GM23338 (cell line): ENCODE measurements around the gene SCART1. TPM values are rescaled to one million over a fixed set of nuclear protein-coding genes. Genes with fewer than 3 reads are reported as not detected.
A peak's percentile ranks its signal among the peaks of the same experiment; 100 is the strongest.

Experiments used
- ATAC-seq: fragments of 200-7000 bp; cut with Tn5 transposase; 3 replicates; pipeline ENCODE4 v1.9.1; 2020
- DNase-seq: peaks from one replicate; pipeline ENCODE4 v3.0.0-alpha.2; 2015; ENCODE audit warnings: low spot score
- H2AFZ ChIP-seq: fragments of 200-600 bp; sonication (generic); 2 replicates; pipeline ENCODE4 v1.8.0; 2016; ENCODE audit warnings: antibody characterized with exemption, mild to moderate bottlenecking, moderate library complexity
- H3F3A ChIP-seq: fragments of 200-600 bp; sonication (generic); replicated peaks from 2 replicates; pipeline ENCODE4 v1.8.0; 2017; ENCODE audit warnings: antibody characterized with exemption, mixed run types, low read depth
- H3K27ac ChIP-seq: fragments of 200-600 bp; sonication (generic); 2 replicates; pipeline ENCODE4 v1.6.1; 2016; ENCODE audit warnings: low read depth
- H3K27me3 ChIP-seq: fragments of 200-600 bp; sonication (generic); 2 replicates; pipeline ENCODE4 v1.8.0; 2016; ENCODE audit warnings: mild to moderate bottlenecking, mixed run types, moderate library complexity; ENCODE audit not compliant: insufficient read depth
- H3K36me3 ChIP-seq: fragments of 200-600 bp; sonication (generic); 2 replicates; pipeline ENCODE4 v1.8.0; 2016; ENCODE audit warnings: mild to moderate bottlenecking; ENCODE audit not compliant: insufficient read depth
- H3K4me1 ChIP-seq: fragments of 200-600 bp; sonication (generic); 2 replicates; pipeline ENCODE4 v1.8.0; 2016; ENCODE audit warnings: mild to moderate bottlenecking, moderate library complexity; ENCODE audit not compliant: insufficient read depth
- H3K4me2 ChIP-seq: fragments of 200-600 bp; sonication (generic); 2 replicates; pipeline ENCODE4 v1.7.1; 2017; ENCODE audit warnings: mixed run types
- H3K4me3 ChIP-seq: fragments of 200-600 bp; sonication (generic); 2 replicates; pipeline ENCODE4 v1.6.1; 2016; ENCODE audit warnings: mixed run types
- H3K79me2 ChIP-seq: fragments of 200-600 bp; sonication (generic); replicated peaks from 2 replicates; pipeline ENCODE4 v1.8.0; 2017; ENCODE audit warnings: mild to moderate bottlenecking; ENCODE audit not compliant: insufficient read depth
- H3K9me2 ChIP-seq: fragments of 200-600 bp; sonication (generic); 2 replicates; pipeline ENCODE4 v1.8.0; 2017; ENCODE audit not compliant: insufficient read depth
- H4K20me1 ChIP-seq: fragments of 200-600 bp; sonication (generic); replicated peaks from 2 replicates; pipeline ENCODE4 v1.8.0; 2017; ENCODE audit warnings: mild to moderate bottlenecking; ENCODE audit not compliant: insufficient read depth
- H3K27ac Mint-ChIP-seq: 2 replicates; pipeline ENCODE4 v1.8.0; 2020; ENCODE audit warnings: inconsistent platforms, mild to moderate bottlenecking, moderate library complexity, mixed read lengths
- H3K27me3 Mint-ChIP-seq: 3 replicates; pipeline ENCODE4 v1.8.0; 2022; ENCODE audit warnings: low read depth, mild to moderate bottlenecking, moderate library complexity, mixed read lengths, inconsistent platforms; ENCODE audit not compliant: insufficient read depth, poor library complexity
- H3K36me3 Mint-ChIP-seq: 3 replicates; pipeline ENCODE4 v1.8.0; 2021; ENCODE audit warnings: low read depth, mild to moderate bottlenecking, inconsistent platforms, moderate library complexity, mixed read lengths
- H3K4me1 Mint-ChIP-seq: 3 replicates; pipeline ENCODE4 v1.8.0; 2020; ENCODE audit warnings: mild to moderate bottlenecking, inconsistent platforms, mixed read lengths
- H3K4me3 Mint-ChIP-seq: 3 replicates; pipeline ENCODE4 v1.8.0; 2021; ENCODE audit warnings: moderate library complexity, mild to moderate bottlenecking, inconsistent platforms, mixed read lengths
- H3K9me3 Mint-ChIP-seq: 3 replicates; pipeline ENCODE4 v1.8.0; 2020; ENCODE audit warnings: moderate library complexity, mild to moderate bottlenecking, inconsistent platforms, mixed read lengths
- CREB1 ChIP-seq: fragments of 250-450 bp; sonication (Bioruptor Pico); IDR thresholded peaks from 2 replicates; pipeline ENCODE4 v1.5.0; 2020; ENCODE audit warnings: low read depth, mild to moderate bottlenecking, moderate library complexity
- EZH2phosphoT487 ChIP-seq: fragments of 200-600 bp; sonication (generic); IDR thresholded peaks from one replicate; pipeline ENCODE4 v1.8.1; 2018; ENCODE audit warnings: antibody characterized with exemption; ENCODE audit not compliant: unreplicated experiment
- JUNB ChIP-seq: IDR thresholded peaks from one replicate; pipeline ENCODE4 v1.6.1; 2016; ENCODE audit warnings: antibody characterized with exemption; ENCODE audit not compliant: unreplicated experiment
- NANOG ChIP-seq: IDR thresholded peaks from 2 replicates; pipeline ENCODE4 v1.6.1; 2016; ENCODE audit warnings: antibody characterized with exemption, borderline replicate concordance
- STAT1 ChIP-seq: IDR thresholded peaks from one replicate; pipeline ENCODE4 v1.6.1; 2016; ENCODE audit warnings: antibody characterized with exemption; ENCODE audit not compliant: unreplicated experiment
- ZNF114 ChIP-seq: fragments of 250-450 bp; sonication (Bioruptor Pico); IDR thresholded peaks from 2 replicates; pipeline ENCODE4 v1.5.0; 2020; ENCODE audit warnings: mild to moderate bottlenecking, moderate library complexity
- polyA plus RNA-seq: library from polyadenylated mRNA; unstranded; fragments of >200 nt; fragmentation: Nextera tagmentation; extraction: Ambion mirVana; gene quantifications from 2 replicates; pipeline ENCODE4 v1.2.1, GENCODE V29; 2016
- total RNA-seq: library from RNA; depleted of rRNA; stranded (reverse); fragments of >200 nt; shearing (Covaris generic); gene quantifications from 2 replicates; pipeline ENCODE4 v1.2.3, GENCODE V29; 2014
- TF ChIP-seq, protein P1 (sequence below): fragments of 250-450 bp; sonication (Bioruptor Pico); IDR thresholded peaks from 2 replicates; pipeline ENCODE4 v1.5.0; 2020; ENCODE audit warnings: mild to moderate bottlenecking, moderate library complexity
- TF ChIP-seq, protein P2 (sequence below): IDR thresholded peaks from 2 replicates; pipeline ENCODE4 v1.6.1; 2016; ENCODE audit warnings: antibody characterized with exemption
- TF ChIP-seq, protein P3 (sequence below), 2 experiments: fragments of 200-600 bp in 1 of 2; sonication (generic) in 1 of 2; conservative IDR thresholded peaks; 2 replicates each; pipeline versions ENCODE4 v1.5.1 to v1.6.1; 2016 to 2017; ENCODE audit warnings: antibody characterized with exemption in 2 of 2, low read depth in 2 of 2, mild to moderate bottlenecking in 2 of 2, moderate library complexity in 1 of 2

Gene SCART1
- total and polyA plus RNA-seq, 2 experiments from 2014 or later: 0.59 TPM; not detected in 1

DNA sequence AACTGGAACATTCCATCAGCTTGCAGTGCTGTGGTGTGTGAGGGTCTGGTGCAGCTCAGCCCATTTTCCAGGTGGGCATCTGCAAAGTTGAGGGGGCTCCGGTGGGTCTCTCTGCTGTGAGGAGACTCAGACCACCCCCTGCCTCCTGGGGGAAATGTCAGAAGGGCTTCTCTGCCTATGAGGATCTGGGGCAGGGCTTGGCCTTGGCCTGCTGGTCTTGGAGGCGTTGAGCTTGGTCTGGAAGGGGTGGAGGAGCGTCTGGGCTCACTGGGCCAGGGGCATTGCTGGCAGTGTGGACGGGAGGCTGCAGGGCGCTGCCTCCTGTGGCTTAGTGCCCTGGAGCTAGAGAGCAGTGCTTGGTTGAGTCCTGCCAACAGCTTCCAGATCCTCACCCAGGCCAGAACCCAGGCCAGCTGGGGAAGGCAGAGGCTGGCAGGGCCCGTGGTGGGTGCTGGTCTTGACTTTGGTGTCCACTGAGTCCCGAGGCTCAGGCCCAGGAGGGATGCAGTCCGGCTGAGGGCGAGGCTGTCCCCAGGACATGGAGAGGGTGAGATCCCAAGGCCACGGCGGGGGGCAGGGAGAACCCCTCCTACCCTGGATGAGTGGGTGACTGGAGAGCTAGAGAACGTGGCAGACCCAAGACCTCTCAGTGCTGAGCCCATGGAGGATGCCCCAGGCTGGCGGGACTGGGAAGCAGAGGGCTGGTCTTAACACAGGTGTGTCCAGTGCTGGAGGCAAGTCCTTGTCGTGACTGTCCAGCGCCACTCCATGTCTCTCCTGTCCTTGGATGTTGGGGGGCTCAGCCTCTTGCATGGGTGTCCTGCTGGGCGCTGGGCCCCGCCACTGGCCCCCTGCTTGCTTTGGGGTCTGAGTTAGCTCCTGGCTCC, 32.2 kb upstream of the SCART1 start:
- no peaks in the 10 kb centered on the region for H3K79me2 ChIP-seq
- H3F3A ChIP-seq: 0 out of 2 replicates have a peak, but pooled peaks cover 2% of the 10 kb centered on the region
- no peak overlapping the region for H3K4me3 Mint-ChIP-seq
- H3K4me1 Mint-ChIP-seq: no peaks in the 10 kb centered on the region
- TF ChIP-seq JUNB (no peak), STAT1 (no peak), NANOG (no peak), EZH2phosphoT487 (no peak), CREB1 (no peak)
- ATAC-seq (no peak), DNase-seq (no peak)
- peaks cover 21% of the 10 kb centered on the region for H3K27me3 ChIP-seq
- no peak overlapping the region for H3K27ac ChIP-seq
- no peak overlapping the region for H3K4me2 ChIP-seq
- no peaks in the 10 kb centered on the region for H3K9me2 ChIP-seq
- H3K4me3 ChIP-seq: no peak overlapping the region
- peaks cover 9% of the 10 kb centered on the region; the same call in 1 of the 3 replicates for H3K36me3 Mint-ChIP-seq
- no peak overlapping the region for H3K27ac Mint-ChIP-seq
- no peak overlapping the region for H2AFZ ChIP-seq
- peaks cover 22% of the 10 kb centered on the region for H3K27me3 Mint-ChIP-seq
- no peaks in the 10 kb centered on the region for H3K9me3 Mint-ChIP-seq
- H4K20me1 ChIP-seq: no peaks in the 10 kb centered on the region; the same call in 1 of the 2 replicates
- H3K4me1 ChIP-seq: no peaks in the 10 kb centered on the region
- no peaks in the 10 kb centered on the region for H3K36me3 ChIP-seq

DNA sequence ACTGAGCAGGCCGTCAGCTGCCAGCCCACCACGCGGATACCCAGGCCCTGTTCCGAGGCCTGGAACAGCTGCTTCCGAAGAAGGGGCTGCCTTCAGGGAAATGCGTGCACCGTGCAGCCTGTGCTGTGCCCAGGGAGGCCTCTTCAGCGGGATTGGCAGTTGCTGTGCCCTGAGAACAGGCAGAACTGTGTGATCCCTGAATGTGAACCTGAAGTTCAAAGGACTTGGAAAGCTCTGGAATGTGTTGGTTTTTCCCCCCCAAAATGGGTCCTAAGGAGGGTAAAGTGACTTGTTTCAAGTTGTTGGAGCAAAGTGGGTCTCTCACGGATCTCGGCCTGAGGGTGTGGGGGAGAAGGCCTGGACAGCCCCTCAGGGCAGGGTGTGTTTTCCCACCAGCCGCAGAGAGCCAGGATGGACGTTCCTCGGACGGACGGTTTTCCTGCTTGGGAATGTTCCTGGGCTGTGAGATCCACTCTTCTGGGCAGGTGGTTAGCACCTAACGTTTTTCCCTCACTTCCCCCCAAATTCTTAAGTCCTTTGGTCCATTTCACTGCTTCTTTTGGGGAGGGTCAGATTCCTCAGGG, 31.4 kb upstream of the SCART1 start:
- no peak overlapping the region for H3K27ac ChIP-seq
- no peak overlapping the region for H3K4me3 Mint-ChIP-seq
- no peaks in the 10 kb centered on the region for H3K9me3 Mint-ChIP-seq
- no peaks in the 10 kb centered on the region; the same call in 1 of the 2 replicates for H4K20me1 ChIP-seq
- H3K79me2 ChIP-seq: no peaks in the 10 kb centered on the region
- H3K27me3 ChIP-seq: peaks cover 22% of the 10 kb centered on the region
- no peak for ATAC-seq
- no peak overlapping the region for H2AFZ ChIP-seq
- no peaks in the 10 kb centered on the region for H3K4me1 Mint-ChIP-seq
- no peak overlapping the region for H3K27ac Mint-ChIP-seq
- 0 out of 2 replicates have a peak, but pooled peaks cover 2% of the 10 kb centered on the region for H3F3A ChIP-seq
- no peak overlapping the region for H3K4me2 ChIP-seq
- no peak overlapping the region for H3K4me3 ChIP-seq
- H3K27me3 Mint-ChIP-seq: peaks cover 22% of the 10 kb centered on the region
- H3K36me3 Mint-ChIP-seq: peaks cover 9% of the 10 kb centered on the region; the same call in 1 of the 3 replicates
- no peaks in the 10 kb centered on the region for H3K36me3 ChIP-seq
- peak; percentile 14 for DNase-seq
- no peaks in the 10 kb centered on the region for H3K9me2 ChIP-seq
- H3K4me1 ChIP-seq: no peaks in the 10 kb centered on the region
- no peak for TF ChIP-seq EZH2phosphoT487
- TF ChIP-seq STAT1: no peak
- no peak for TF ChIP-seq NANOG
- TF ChIP-seq, protein P1, sequence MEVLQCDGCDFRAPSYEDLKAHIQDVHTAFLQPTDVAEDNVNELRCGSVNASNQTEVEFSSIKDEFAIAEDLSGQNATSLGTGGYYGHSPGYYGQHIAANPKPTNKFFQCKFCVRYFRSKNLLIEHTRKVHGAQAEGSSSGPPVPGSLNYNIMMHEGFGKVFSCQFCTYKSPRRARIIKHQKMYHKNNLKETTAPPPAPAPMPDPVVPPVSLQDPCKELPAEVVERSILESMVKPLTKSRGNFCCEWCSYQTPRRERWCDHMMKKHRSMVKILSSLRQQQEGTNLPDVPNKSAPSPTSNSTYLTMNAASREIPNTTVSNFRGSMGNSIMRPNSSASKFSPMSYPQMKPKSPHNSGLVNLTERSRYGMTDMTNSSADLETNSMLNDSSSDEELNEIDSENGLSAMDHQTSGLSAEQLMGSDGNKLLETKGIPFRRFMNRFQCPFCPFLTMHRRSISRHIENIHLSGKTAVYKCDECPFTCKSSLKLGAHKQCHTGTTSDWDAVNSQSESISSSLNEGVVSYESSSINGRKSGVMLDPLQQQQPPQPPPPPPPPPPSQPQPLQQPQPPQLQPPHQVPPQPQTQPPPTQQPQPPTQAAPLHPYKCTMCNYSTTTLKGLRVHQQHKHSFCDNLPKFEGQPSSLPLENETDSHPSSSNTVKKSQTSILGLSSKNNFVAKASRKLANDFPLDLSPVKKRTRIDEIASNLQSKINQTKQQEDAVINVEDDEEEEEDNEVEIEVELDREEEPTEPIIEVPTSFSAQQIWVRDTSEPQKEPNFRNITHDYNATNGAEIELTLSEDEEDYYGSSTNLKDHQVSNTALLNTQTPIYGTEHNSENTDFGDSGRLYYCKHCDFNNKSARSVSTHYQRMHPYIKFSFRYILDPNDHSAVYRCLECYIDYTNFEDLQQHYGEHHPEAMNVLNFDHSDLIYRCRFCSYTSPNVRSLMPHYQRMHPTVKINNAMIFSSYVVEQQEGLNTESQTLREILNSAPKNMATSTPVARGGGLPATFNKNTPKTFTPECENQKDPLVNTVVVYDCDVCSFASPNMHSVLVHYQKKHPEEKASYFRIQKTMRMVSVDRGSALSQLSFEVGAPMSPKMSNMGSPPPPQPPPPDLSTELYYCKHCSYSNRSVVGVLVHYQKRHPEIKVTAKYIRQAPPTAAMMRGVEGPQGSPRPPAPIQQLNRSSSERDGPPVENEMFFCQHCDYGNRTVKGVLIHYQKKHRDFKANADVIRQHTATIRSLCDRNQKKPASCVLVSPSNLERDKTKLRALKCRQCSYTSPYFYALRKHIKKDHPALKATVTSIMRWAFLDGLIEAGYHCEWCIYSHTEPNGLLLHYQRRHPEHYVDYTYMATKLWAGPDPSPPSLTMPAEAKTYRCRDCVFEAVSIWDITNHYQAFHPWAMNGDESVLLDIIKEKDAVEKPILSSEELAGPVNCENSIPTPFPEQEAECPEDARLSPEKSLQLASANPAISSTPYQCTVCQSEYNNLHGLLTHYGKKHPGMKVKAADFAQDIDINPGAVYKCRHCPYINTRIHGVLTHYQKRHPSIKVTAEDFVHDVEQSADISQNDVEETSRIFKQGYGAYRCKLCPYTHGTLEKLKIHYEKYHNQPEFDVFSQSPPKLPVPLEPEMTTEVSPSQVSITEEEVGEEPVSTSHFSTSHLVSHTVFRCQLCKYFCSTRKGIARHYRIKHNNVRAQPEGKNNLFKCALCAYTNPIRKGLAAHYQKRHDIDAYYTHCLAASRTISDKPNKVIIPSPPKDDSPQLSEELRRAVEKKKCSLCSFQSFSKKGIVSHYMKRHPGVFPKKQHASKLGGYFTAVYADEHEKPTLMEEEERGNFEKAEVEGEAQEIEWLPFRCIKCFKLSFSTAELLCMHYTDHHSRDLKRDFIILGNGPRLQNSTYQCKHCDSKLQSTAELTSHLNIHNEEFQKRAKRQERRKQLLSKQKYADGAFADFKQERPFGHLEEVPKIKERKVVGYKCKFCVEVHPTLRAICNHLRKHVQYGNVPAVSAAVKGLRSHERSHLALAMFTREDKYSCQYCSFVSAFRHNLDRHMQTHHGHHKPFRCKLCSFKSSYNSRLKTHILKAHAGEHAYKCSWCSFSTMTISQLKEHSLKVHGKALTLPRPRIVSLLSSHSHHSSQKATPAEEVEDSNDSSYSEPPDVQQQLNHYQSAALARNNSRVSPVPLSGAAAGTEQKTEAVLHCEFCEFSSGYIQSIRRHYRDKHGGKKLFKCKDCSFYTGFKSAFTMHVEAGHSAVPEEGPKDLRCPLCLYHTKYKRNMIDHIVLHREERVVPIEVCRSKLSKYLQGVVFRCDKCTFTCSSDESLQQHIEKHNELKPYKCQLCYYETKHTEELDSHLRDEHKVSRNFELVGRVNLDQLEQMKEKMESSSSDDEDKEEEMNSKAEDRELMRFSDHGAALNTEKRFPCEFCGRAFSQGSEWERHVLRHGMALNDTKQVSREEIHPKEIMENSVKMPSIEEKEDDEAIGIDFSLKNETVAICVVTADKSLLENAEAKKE: no peak
- TF ChIP-seq, protein P2, sequence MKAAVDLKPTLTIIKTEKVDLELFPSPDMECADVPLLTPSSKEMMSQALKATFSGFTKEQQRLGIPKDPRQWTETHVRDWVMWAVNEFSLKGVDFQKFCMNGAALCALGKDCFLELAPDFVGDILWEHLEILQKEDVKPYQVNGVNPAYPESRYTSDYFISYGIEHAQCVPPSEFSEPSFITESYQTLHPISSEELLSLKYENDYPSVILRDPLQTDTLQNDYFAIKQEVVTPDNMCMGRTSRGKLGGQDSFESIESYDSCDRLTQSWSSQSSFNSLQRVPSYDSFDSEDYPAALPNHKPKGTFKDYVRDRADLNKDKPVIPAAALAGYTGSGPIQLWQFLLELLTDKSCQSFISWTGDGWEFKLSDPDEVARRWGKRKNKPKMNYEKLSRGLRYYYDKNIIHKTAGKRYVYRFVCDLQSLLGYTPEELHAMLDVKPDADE: no peak
- no peak for TF ChIP-seq ZNF114 (CRISPR knock-in tag)
- TF ChIP-seq, protein P3, sequence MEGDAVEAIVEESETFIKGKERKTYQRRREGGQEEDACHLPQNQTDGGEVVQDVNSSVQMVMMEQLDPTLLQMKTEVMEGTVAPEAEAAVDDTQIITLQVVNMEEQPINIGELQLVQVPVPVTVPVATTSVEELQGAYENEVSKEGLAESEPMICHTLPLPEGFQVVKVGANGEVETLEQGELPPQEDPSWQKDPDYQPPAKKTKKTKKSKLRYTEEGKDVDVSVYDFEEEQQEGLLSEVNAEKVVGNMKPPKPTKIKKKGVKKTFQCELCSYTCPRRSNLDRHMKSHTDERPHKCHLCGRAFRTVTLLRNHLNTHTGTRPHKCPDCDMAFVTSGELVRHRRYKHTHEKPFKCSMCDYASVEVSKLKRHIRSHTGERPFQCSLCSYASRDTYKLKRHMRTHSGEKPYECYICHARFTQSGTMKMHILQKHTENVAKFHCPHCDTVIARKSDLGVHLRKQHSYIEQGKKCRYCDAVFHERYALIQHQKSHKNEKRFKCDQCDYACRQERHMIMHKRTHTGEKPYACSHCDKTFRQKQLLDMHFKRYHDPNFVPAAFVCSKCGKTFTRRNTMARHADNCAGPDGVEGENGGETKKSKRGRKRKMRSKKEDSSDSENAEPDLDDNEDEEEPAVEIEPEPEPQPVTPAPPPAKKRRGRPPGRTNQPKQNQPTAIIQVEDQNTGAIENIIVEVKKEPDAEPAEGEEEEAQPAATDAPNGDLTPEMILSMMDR (conservative IDR thresholded peaks at IDR 0.05; ENCODE audit: low read depth in 2 of 2): no peak
- no peak for TF ChIP-seq JUNB
- no peak for TF ChIP-seq CREB1
